HG03103 (cell line): ENCODE measurements around the gene SUPT5H.

Source experiments
- ATAC-seq: cut with Tn5 transposase; IDR thresholded peaks from one replicate; pipeline ENCODE4 v1.9.1; 2021; ENCODE audit warnings: low read depth; ENCODE audit not compliant: unreplicated experiment

SUPT5H gene

GRCh38 chr19:39409208-39410016, 36.0 kb upstream of the SUPT5H start:
- no peak for ATAC-seq

- ATAC-seq, result no peak
Observed at GRCh38 chr19:39410017-39410830, 35.2 kb upstream of the SUPT5H start.

- ATAC-seq, result no peak
Observed at GRCh38 chr19:39410831-39411080, 34.6 kb upstream of the SUPT5H start.

GRCh38 chr19:39411081-39411831, 34.1 kb upstream of the SUPT5H start:
- ATAC-seq, result no peak

GRCh38 chr19:39411832-39412099, 33.6 kb upstream of the SUPT5H start:
- ATAC-seq, result peak; percentile 20

GRCh38 chr19:39412100-39412866, 33.1 kb upstream of the SUPT5H start, which contains the start of gene PLEKHG2:
Gene PLEKHG2, plus strand, starts transcription at chr19:39412669. Its CDS starts 1,418 bp downstream, at chr19:39414087.
- peak; percentile 47 for ATAC-seq

- no peak for ATAC-seq
Observed at GRCh38 chr19:39412867-39413271, 32.5 kb upstream of the SUPT5H start.

- no peak for ATAC-seq
Observed at GRCh38 chr19:39413272-39413910, 32.0 kb upstream of the SUPT5H start.

- ATAC-seq, result no peak
Observed at GRCh38 chr19:39413911-39414608, 31.3 kb upstream of the SUPT5H start.

- ATAC-seq, result no peak
Observed at GRCh38 chr19:39415111-39416046, 30.0 kb upstream of the SUPT5H start.

GRCh38 chr19:39416152-39417120, 28.9 kb upstream of the SUPT5H start:
- ATAC-seq, result no peak

- ATAC-seq, result no peak
Observed at GRCh38 chr19:39417463-39418181, 27.8 kb upstream of the SUPT5H start.

- ATAC-seq, result no peak
Observed at GRCh38 chr19:39419003-39419402, 26.4 kb upstream of the SUPT5H start.

GRCh38 chr19:39420769-39421168, 24.6 kb upstream of the SUPT5H start:
- ATAC-seq, result no peak

- ATAC-seq, result no peak
Observed at GRCh38 chr19:39422020-39422419, 23.4 kb upstream of the SUPT5H start.

- no peak for ATAC-seq
Observed at GRCh38 chr19:39423258-39424086, 21.9 kb upstream of the SUPT5H start.
